Measurements from ENCODE around the gene DLG3.
"Not testable (repeated sequence)": the region's sequence is repeated elsewhere in the genome, so short reads cannot be mapped to it uniquely, and the experiment has no call there.

DLG3 gene

GRCh38 chrX:70515692-70516091 is 71.1 kb downstream of the DLG3 start:
- DNase-seq (ENCODE audit: low read depth in 2 of 2), result not testable (repeated sequence)

- DNase-seq (ENCODE audit: low read depth in 2 of 2), result no peak
Measured at GRCh38 chrX:70525733-70526132, 81.1 kb downstream of the DLG3 start.

- no peak for DNase-seq (ENCODE audit: low read depth in 2 of 2)
Measured at GRCh38 chrX:70527053-70527452, 82.4 kb downstream of the DLG3 start.

- DNase-seq (ENCODE audit: low read depth in 2 of 2), result no peak
Measured at GRCh38 chrX:70527610-70528345, 83.1 kb downstream of the DLG3 start.

GRCh38 chrX:70535198-70535597 is 90.6 kb downstream of the DLG3 start:
- no peak for DNase-seq (ENCODE audit: low read depth in 2 of 2)

GRCh38 chrX:70549429-70549828 is 104.8 kb downstream of the DLG3 start:
- no peak for DNase-seq (ENCODE audit: low read depth in 2 of 2)

GRCh38 chrX:70552130-70552704 is 107.6 kb downstream of the DLG3 start:
- DNase-seq (ENCODE audit: low read depth in 2 of 2), result no peak

GRCh38 chrX:70553516-70553915 is 108.9 kb downstream of the DLG3 start:
- no peak for DNase-seq (ENCODE audit: low read depth in 2 of 2)

GRCh38 chrX:70554081-70554480 is 109.4 kb downstream of the DLG3 start:
- DNase-seq (ENCODE audit: low read depth in 2 of 2), result no peak

GRCh38 chrX:70554523-70554922 is 109.9 kb downstream of the DLG3 start:
- DNase-seq (ENCODE audit: low read depth in 2 of 2), result no peak

- DNase-seq (ENCODE audit: low read depth in 2 of 2), result no peak
Measured at GRCh38 chrX:70554948-70555347, 110.3 kb downstream of the DLG3 start.

Measured in stimulated activated CD4-positive, alpha-beta T cell treated with anti-CD3 and anti-CD28 coated beads, Interleukin-4, amount 100 ng/mL, for 48 hours (primary cell).